HL-60 (cell line): ENCODE measurements around the gene TFB2M.
"Not testable (repeated sequence)": the region's sequence is repeated elsewhere in the genome, so short reads cannot be mapped to it uniquely, and the experiment has no call there.

Experiments
- DNase-seq, 2 experiments: peaks; one replicate each; pipeline ENCODE4 v3.0.0-alpha.2; 2010 to 2020; ENCODE audit warnings: low read depth in 1 of 2, low spot score in 1 of 2
- H3K27ac ChIP-seq: fragments of 250-450 bp; sonication (Bioruptor Pico); replicated peaks from 2 replicates; pipeline ENCODE4 v1.5.1; 2020; ENCODE audit warnings: mild to moderate bottlenecking, moderate library complexity
- H3K27me3 ChIP-seq: fragments of 250-450 bp; sonication (Bioruptor Pico); 2 replicates; pipeline ENCODE4 v1.5.1; 2021; ENCODE audit warnings: mild to moderate bottlenecking, moderate library complexity; ENCODE audit not compliant: insufficient read depth, poor library complexity, severe bottlenecking
- H3K4me3 ChIP-seq: replicated peaks from 2 replicates; pipeline ENCODE4 v1.5.1; 2011; ENCODE audit warnings: mild to moderate bottlenecking, control low read depth, low read length; ENCODE audit not compliant: insufficient read depth
- GABPA ChIP-seq: IDR thresholded peaks from 2 replicates; pipeline ENCODE4 v1.6.1; 2012; ENCODE audit warnings: low read depth
- POLR2AphosphoS5 ChIP-seq: IDR thresholded peaks from 2 replicates; pipeline ENCODE4 v1.6.1; 2012; ENCODE audit warnings: low read depth
- SPI1 ChIP-seq: IDR thresholded peaks from 2 replicates; pipeline ENCODE4 v1.6.1; 2012; ENCODE audit warnings: low read depth, mild to moderate bottlenecking, borderline replicate concordance
- TF ChIP-seq, protein P1 (sequence below): IDR thresholded peaks from 2 replicates; pipeline ENCODE4 v1.6.1; 2012; ENCODE audit warnings: low read depth; ENCODE audit not compliant: insufficient replicate concordance
- TF ChIP-seq, protein P2 (sequence below): IDR thresholded peaks from one replicate; pipeline ENCODE4 v1.5.1; 2011; ENCODE audit warnings: low read length, control low read depth, inconsistent platforms; ENCODE audit not compliant: insufficient read depth

TFB2M gene

DNA sequence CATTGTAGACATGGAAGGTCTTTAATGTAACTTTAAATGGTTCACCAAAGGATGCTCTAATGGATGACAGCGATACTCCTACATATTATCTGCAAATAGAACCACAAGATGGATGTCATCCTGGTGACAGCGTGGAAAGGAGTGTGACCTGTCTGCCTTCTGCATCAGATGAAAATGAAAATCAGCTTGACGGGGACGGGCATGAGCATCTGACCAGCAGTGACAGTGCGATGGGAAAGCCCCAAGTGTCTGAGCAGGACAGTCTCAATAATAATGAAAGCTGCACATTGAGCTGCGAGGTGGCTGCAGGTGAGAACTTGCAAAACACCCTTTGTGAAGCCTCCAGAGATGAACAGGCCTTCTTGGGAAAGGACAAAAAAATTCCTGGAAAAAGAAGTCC is 25.4 kb upstream of the TFB2M start:
- Histone ChIP-seq H3K4me3 (no peak overlapping the region), H3K27me3 (no peaks in the 10 kb centered on the region), H3K27ac (no peak overlapping the region)
- TF ChIP-seq GABPA (no peak), POLR2AphosphoS5 (no peak), SPI1 (no peak)
- TF ChIP-seq, protein P1, sequence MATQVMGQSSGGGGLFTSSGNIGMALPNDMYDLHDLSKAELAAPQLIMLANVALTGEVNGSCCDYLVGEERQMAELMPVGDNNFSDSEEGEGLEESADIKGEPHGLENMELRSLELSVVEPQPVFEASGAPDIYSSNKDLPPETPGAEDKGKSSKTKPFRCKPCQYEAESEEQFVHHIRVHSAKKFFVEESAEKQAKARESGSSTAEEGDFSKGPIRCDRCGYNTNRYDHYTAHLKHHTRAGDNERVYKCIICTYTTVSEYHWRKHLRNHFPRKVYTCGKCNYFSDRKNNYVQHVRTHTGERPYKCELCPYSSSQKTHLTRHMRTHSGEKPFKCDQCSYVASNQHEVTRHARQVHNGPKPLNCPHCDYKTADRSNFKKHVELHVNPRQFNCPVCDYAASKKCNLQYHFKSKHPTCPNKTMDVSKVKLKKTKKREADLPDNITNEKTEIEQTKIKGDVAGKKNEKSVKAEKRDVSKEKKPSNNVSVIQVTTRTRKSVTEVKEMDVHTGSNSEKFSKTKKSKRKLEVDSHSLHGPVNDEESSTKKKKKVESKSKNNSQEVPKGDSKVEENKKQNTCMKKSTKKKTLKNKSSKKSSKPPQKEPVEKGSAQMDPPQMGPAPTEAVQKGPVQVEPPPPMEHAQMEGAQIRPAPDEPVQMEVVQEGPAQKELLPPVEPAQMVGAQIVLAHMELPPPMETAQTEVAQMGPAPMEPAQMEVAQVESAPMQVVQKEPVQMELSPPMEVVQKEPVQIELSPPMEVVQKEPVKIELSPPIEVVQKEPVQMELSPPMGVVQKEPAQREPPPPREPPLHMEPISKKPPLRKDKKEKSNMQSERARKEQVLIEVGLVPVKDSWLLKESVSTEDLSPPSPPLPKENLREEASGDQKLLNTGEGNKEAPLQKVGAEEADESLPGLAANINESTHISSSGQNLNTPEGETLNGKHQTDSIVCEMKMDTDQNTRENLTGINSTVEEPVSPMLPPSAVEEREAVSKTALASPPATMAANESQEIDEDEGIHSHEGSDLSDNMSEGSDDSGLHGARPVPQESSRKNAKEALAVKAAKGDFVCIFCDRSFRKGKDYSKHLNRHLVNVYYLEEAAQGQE: no peak
- TF ChIP-seq, protein P2, sequence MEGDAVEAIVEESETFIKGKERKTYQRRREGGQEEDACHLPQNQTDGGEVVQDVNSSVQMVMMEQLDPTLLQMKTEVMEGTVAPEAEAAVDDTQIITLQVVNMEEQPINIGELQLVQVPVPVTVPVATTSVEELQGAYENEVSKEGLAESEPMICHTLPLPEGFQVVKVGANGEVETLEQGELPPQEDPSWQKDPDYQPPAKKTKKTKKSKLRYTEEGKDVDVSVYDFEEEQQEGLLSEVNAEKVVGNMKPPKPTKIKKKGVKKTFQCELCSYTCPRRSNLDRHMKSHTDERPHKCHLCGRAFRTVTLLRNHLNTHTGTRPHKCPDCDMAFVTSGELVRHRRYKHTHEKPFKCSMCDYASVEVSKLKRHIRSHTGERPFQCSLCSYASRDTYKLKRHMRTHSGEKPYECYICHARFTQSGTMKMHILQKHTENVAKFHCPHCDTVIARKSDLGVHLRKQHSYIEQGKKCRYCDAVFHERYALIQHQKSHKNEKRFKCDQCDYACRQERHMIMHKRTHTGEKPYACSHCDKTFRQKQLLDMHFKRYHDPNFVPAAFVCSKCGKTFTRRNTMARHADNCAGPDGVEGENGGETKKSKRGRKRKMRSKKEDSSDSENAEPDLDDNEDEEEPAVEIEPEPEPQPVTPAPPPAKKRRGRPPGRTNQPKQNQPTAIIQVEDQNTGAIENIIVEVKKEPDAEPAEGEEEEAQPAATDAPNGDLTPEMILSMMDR: no peak
- DNase-seq: no peak

DNA sequence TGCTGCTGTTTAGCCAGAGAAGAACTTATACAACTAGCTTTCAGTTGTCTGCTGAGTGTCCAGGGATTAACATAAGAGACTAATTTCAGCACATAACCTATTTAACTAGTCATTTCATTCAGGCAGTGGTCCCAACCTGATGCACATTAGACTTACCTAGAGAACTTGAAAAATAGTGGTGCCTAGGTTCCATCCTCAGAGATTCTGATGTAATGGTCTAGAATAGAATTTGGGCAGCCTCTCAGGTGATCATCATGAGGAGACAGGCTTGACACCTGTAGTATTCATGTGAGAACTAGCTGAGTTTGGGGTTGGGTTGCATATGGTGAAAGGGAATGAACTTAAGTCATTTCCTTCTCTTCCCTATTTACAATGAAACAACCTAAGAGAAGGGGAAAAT is 25.0 kb upstream of the TFB2M start:
- no peak overlapping the region for H3K4me3 ChIP-seq
- DNase-seq: no peak
- H3K27ac ChIP-seq: no peak overlapping the region
- TF ChIP-seq GABPA: no peak
- TF ChIP-seq, protein P2: no peak
- no peak for TF ChIP-seq SPI1
- TF ChIP-seq POLR2AphosphoS5: no peak
- TF ChIP-seq, protein P1: no peak
- H3K27me3 ChIP-seq: no peaks in the 10 kb centered on the region

DNA sequence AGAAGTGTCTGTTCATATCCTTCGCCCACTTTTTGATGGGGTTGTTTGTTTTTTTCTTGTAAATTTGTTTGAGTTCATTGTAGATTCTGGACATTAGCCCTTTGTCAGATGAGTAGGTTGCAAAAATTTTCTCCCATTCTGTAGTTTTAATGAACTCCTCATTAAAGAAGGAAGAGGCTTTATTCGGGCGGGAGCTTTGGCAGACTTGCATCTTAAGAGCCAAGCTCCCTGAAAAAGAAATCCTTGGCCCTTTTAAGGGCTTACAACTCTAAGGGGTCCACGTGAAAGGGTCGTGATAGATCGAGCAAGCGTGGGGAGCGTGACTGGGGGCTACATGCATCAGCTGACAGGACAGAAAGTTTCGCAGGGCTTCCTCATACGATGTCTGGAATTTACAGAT is 23.9 kb upstream of the TFB2M start:
- not testable (repeated sequence) for H3K27ac ChIP-seq, H3K27me3 ChIP-seq, H3K4me3 ChIP-seq, DNase-seq

DNA sequence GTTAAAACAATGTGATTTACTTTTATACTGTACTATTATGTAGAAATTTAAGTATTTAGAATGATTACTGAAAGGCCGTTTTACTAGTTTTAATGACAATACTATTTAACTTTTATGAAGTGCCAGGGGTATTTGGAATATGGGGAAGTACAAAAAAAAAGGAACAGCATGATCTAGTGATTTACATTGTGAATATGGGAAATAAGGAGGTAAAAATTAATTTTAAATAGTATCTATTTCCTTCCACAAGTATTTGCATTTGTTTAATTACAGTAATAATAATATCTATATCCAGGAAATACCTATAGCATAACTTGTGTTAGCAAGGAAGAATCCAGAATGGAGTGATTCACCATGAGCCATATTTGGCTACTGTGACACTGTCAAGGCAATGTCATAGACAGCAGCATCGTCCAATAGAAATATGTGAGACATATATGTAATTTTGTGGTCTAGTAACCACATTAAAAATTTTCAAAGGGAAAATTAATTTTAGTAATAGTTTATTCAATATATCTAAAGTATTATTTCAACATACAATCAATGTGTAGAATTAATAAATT is 22.2 kb upstream of the TFB2M start:
- Histone ChIP-seq H3K27ac (no peak overlapping the region), H3K27me3 (no peaks in the 10 kb centered on the region), H3K4me3 (no peak overlapping the region)
- TF ChIP-seq GABPA: no peak
- TF ChIP-seq, protein P2: no peak
- TF ChIP-seq, protein P1: no peak
- TF ChIP-seq POLR2AphosphoS5: no peak
- TF ChIP-seq SPI1: peak; percentile 52; the same call in 1 of the 2 replicates
- no peak for DNase-seq
